Effector CD8-positive, alpha-beta T cell (primary cell): ENCODE results near the gene PSMD3.
"Not testable (repeated sequence)": the region's sequence is repeated elsewhere in the genome, so short reads cannot be mapped to it uniquely, and the experiment has no call there.

ENCODE experiments used
- DNase-seq: peaks from one replicate; lab custom pipeline; 2025; lab: John Stamatoyannopoulos, UW

PSMD3 gene

GRCh38 chr17:39996800-39997199 lies 16.2 kb downstream of the PSMD3 start:
- no peak for DNase-seq

GRCh38 chr17:39997543-39997942 lies 16.9 kb downstream of the PSMD3 start:
- no peak for DNase-seq

GRCh38 chr17:39999067-39999466 lies 18.5 kb downstream of the PSMD3 start:
- DNase-seq: no peak

DNA sequence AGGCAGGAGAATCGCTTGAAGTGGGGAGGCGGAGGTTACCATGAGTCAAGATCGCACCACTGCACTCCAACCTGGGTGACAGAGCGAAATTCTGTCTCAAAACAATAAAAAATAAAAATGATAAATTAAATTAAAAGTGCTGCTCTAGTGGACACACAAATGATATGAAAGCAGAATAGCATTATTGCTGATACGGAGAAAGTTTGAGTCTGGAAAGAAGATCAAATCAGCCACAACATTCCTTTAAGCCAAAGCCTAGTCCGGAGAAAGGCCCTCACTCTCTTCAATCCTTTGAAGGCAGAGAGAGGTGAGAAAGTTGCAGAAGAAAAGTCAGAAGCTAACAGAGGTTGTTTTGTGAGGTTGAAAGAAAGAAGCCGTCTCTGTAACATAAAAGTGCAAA lies 19.6 kb downstream of the PSMD3 start:
- DNase-seq: no peak

DNA sequence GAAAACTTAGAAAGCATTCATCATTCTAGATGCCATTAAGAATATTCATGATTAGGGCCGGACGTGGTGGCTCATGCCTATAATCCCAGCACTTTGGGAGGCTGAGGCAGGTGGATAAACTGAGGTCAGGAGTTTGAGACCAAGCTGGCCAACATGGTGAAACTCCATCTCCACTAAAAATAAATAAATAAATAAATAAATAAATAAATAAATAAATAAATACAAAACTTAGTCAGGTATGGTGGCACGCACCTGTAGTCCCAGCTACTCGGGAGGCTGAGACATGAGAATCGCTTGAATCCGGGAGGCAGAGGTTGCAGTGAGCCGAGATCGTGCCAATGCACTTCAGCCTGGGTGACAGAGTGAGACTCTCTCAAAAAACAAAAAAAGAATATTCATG lies 20.7 kb downstream of the PSMD3 start:
- DNase-seq: not testable (repeated sequence)

- DNase-seq: no peak
These were observed 23.5 kb downstream of the PSMD3 start for GRCh38 chr17:40004072-40004471.

DNA sequence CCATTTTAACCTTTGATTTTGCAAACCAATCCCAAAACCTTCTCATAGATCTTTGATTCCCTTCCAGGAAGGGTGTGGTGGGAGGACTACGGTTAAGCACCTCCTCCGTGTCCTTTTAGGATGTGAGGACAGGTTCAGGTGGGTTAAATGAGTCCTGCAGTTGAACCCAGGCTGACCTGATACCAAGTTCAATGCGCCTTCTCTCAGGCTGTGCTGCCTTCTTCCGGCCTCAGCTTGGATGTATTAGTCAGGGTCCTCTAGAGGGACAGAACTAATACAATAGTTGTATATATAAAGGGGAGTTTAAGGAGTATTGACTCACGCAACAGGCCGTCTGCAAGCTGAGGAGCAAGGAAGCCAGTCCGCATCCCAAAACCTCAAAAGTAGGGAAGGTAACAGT lies 24.1 kb downstream of the PSMD3 start:
- DNase-seq: no peak

- no peak for DNase-seq
These were observed 24.9 kb downstream of the PSMD3 start for GRCh38 chr17:40005520-40005919.

GRCh38 chr17:40010946-40011500 lies 30.4 kb downstream of the PSMD3 start:
- not testable (repeated sequence) for DNase-seq

GRCh38 chr17:40012017-40012647 lies 31.5 kb downstream of the PSMD3 start:
- DNase-seq: not testable (repeated sequence)

- no peak for DNase-seq
These were observed 33.9 kb downstream of the PSMD3 start for GRCh38 chr17:40014375-40014980.

DNA sequence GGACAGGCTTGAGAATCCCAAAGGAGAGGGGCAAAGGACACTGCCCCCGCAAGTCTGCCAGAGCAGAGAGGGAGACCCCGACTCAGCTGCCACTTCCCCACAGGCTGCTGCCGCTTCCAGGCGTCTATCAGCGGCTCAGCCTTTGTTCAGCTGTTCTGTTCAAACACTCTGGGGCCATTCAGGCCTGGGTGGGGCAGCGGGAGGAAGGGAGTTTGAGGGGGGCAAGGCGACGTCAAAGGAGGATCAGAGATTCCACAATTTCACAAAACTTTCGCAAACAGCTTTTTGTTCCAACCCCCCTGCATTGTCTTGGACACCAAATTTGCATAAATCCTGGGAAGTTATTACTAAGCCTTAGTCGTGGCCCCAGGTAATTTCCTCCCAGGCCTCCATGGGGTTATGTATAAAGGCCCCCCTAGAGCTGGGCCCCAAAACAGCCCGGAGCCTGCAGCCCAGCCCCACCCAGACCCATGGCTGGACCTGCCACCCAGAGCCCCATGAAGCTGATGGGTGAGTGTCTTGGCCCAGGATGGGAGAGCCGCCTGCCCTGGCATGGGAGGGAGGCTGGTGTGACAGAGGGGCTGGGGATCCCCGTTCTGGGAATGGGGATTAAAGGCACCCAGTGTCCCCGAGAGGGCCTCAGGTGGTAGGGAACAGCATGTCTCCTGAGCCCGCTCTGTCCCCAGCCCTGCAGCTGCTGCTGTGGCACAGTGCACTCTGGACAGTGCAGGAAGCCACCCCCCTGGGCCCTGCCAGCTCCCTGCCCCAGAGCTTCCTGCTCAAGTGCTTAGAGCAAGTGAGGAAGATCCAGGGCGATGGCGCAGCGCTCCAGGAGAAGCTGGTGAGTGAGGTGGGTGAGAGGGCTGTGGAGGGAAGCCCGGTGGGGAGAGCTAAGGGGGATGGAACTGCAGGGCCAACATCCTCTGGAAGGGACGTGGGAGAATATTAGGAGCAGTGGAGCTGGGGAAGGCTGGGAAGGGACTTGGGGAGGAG lies 34.7 kb downstream of the PSMD3 start, which contains the start of gene CSF3:
CSF3 (plus strand) TSS at position 436 of the 993 bp plus-strand sequence; CDS start at position 471, 35 bp downstream.
- DNase-seq: no peak

DNA sequence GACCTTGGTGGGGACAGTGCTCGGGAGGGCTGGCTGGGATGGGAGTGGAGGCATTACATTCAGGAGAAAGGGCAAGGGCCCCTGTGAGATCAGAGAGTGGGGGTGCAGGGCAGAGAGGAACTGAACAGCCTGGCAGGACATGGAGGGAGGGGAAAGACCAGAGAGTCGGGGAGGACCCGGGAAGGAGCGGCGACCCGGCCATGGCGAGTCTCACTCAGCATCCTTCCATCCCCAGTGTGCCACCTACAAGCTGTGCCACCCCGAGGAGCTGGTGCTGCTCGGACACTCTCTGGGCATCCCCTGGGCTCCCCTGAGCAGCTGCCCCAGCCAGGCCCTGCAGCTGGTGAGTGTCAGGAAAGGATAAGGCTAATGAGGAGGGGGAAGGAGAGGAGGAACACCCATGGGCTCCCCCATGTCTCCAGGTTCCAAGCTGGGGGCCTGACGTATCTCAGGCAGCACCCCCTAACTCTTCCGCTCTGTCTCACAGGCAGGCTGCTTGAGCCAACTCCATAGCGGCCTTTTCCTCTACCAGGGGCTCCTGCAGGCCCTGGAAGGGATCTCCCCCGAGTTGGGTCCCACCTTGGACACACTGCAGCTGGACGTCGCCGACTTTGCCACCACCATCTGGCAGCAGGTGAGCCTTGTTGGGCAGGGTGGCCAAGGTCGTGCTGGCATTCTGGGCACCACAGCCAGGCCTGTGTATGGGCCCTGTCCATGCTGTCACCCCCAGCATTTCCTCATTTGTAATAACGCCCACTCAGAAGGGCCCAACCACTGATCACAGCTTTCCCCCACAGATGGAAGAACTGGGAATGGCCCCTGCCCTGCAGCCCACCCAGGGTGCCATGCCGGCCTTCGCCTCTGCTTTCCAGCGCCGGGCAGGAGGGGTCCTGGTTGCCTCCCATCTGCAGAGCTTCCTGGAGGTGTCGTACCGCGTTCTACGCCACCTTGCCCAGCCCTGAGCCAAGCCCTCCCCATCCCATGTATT lies 35.7 kb downstream of the PSMD3 start:
- DNase-seq: no peak

GRCh38 chr17:40017422-40018080 lies 36.9 kb downstream of the PSMD3 start:
- DNase-seq: no peak

DNA sequence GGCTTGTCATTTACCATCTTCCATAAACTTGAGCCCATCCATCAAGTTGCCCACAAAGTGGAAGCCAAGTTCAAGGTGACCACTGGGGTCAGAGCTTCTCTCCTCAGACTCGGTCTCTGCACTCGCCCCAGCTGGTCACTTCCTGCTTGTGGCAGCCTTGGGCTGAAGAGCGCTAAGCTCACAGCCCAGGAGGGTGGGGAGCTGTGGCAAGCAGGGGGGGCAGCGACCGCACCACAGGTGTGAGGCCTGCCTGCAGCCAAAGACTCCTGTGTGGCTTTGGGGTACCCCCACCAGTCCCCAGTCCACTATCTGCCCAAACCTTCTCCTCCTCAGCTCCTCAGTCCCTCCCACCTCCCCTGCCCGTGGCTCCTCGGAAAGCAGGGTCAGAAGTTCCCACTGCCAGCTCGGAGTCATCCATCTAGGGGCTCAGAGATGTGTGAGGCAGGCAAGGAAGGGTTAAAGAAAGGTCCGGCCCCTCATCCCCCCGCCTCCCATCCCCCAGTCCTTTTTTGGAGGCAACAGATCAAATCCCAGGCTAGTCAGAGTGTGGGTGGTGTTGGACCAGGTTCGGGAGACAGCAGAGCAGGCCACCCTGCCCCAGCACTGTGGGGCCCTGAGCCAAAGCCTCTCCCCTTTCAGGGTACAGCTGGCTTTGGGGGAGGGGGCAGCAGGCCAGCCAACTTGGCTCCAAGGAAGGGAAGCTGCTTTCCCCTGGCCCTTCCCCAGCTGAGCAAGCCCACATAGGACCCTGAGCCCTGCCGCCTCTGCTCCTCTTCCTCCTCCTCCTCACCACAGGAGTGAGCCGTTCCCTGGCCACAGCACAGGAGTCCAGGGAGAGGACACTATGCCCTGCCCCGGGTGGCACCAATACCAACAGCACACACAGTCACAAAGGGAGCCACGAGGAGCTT lies 37.9 kb downstream of the PSMD3 start:
- no peak for DNase-seq

DNA sequence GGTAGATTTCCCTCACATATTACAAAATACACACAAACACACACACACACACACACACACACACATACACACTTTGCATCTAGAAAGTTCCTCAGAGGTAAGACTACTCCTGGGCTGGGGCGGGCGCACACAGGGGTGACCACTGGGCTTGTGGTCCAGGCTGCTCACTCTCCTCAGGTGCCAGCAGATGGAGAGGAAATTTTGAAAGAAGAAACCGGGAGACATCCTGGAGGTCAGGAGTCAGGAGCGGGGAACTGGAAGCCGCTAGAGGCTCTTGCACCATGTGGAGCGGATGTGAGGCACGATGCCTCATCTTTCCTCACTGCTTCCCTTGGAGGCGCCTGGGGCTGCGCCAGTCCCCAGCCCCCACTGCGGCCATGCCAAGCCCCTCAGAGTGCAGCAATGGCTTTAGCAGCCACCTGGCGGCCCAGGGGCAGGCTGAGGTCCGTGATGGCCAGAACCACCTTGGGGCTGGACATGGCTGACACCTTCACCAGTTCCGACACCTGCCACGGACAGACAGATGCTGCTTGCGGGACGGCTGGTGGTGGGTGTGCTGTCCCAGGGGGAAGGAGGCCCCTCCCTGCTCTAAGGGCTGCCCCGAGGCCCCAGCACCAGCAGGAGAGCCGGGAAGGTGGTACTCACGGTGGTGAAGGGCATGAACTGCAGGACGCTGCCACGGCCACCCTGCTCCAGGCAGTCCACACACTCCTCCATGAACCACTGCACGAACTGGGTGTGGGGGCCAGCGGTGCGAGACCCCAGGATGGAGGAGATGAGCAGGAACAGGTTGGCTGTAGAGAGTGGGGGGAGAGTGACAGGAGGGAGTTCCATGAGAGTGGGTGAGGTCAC lies 38.8 kb downstream of the PSMD3 start:
- DNase-seq: no peak

DNA sequence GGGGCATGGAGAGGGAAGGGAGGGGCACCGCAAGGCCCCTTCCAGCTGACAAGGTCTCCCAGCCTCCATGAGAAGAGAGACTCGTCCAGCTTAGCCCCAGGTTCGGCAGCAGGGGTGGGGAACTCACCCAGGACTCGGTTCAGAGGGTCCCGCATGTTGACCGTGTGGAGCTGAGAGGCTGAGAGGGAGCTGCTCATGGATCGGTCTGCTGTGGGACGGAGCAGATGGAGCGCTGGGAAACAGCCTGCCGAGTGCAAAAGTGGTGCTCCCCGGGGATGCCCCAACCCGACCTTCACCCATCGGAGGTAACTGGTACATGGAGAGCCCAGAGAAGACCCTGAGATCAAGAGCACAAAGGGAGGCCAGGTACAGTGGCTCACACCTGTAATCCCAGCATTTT lies 39.5 kb downstream of the PSMD3 start:
- no peak for DNase-seq

DNA sequence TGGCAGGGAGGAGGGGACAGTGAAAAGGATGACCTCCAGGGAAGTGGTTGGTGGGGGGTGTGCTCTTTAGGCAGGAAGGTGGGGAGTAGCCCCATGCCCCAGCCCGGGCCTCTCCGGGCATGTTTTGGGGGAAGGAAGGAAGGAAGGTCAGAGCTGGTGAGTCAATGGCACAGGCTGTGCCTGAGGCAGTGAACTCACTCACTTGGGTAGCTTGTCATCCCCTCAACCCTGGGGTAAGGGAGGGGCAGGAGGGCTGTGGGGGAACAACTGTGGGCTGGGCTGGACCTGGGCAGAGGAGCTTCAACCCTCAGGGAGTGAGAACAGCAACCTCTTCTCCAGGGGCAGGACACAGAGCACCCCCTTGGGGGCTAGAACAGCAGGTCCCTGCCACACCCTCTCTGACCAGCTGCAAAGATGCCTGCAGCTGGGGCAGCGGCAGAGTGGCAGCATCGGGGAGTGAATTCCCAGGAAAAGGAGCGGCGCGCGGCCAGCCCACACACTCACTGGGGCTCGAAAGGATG lies 40.9 kb downstream of the PSMD3 start:
- DNase-seq: no peak
